ENCODE results near the gene FSD1.

Gene FSD1

GRCh38 chr19:4366666-4367335 is 62.4 kb downstream of the FSD1 start:
- no peak for DNase-seq

GRCh38 chr19:4367336-4367723 is 62.9 kb downstream of the FSD1 start:
- DNase-seq, result no peak

- DNase-seq, result no peak
These were observed 63.4 kb downstream of the FSD1 start for GRCh38 chr19:4367781-4368127.

GRCh38 chr19:4368128-4368820 is 63.9 kb downstream of the FSD1 start:
- no peak for DNase-seq

GRCh38 chr19:4369109-4369887 is 64.9 kb downstream of the FSD1 start:
- peak; percentile 52 for DNase-seq

- peak; percentile 75 for DNase-seq
These were observed 65.5 kb downstream of the FSD1 start for GRCh38 chr19:4369888-4370260.

- no peak for DNase-seq
These were observed 66.1 kb downstream of the FSD1 start for GRCh38 chr19:4370418-4371041.

- DNase-seq, result no peak
These were observed 67.1 kb downstream of the FSD1 start for GRCh38 chr19:4371247-4372164.

- no peak for DNase-seq
These were observed 68.0 kb downstream of the FSD1 start for GRCh38 chr19:4372165-4373012.

- no peak for DNase-seq
These were observed 68.6 kb downstream of the FSD1 start for GRCh38 chr19:4373013-4373367.
